ENCODE results near the gene NRF1.

The NRF1 gene

DNA sequence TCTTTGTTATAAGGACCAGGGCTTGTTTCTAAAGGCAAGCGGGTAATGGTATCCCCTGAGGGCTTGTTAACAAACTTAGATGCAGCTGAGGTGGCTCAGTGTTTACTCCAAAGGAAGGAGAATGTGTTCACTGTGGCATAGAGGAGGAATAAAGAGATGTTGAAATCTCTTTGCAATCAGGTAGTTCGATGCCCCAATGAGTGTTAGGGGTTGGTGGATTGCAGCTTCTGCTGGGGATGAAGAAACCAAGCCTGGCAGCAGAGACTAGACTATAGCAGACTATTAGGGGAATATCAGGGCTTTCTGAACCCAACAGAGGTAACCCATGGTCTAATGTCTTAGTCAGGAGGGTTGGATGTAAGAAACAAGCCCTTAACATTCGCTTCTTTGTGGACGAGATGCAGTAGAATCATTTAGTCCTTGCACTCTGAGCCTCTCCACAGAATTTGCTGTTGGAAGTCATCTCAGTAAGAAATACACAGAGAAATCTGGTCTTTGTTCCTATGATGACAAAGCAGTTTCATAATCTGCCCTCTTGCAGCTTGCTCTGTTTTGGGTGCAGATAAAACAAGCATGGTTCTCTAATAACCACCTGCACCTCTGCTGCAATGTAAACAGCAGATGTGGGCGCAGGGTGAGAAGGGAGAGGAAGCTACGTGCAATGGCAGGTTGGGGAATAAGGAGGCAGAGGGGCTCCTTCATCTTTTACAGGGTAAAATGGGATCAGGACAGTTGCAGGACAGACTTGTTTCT, 108.6 kb downstream of the NRF1 start:
- H3K4me3 ChIP-seq: no peak overlapping the region

DNA sequence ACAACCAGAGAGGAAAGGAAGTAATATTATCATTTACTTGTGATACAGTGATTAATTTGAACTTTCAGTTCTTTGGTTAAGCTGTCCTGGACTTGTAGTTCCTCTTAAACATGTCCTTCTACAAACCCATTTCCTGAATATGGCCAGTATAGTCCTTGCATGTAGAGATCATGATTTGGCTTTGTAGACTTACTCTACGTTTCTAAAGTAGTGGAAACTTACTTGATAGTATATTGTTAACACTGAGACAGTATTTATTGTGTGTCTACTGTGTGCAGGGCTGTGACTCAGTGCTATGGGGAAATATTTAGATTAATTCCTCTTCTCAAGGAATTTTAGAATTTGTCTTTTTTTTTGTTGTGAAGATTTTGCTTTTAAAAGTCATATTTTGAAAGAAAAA, 109.5 kb downstream of the NRF1 start:
- no peak overlapping the region for H3K4me3 ChIP-seq
- H3K27ac ChIP-seq: no peak overlapping the region

More for the DNA sequence above, 108.6 kb downstream of the NRF1 start:
- peak overlapping the region in 1 of 21 experiments; percentile 21 for H3K27ac ChIP-seq

DNA sequence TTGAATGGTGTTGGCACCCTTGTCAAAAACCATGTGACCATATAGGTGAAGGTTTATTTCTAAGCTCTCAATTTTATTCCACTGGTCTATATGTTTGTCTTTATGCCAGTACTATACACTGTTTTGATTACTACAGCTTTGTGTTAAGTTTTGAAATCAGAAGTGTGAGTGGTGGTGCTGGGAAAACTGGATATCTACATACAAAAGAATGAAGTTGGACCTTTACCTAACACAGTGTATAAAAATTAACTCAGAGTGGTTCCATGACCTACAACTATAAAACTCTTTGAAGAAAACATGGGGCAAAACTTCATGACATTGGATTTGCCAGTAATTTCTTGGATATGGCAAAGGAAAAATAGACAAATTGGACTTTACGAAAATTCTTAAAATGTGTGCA, 112.2 kb downstream of the NRF1 start:
- Histone ChIP-seq H3K4me3 (no peak overlapping the region), H3K27ac (no peak overlapping the region)

DNA sequence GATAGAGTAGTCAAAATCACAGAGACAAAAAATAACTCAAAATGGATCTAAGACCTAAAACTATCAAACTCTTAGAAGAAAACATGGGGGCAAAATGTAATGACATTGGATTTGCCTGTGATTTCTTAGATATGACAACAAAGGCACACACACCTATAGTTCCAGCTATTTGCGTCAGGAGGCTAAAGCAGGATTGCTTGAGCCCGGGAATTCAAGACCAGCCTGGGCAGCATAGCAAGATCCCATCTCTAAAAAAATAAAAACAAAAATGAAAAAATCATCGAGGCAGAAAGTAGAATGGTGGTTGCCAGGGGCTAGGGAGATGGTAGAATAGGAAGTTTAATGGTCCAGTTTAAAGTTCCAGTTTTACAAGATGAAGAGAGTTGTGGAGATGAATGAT, 113.3 kb downstream of the NRF1 start:
- Histone ChIP-seq H3K27ac (no peak overlapping the region), H3K4me3 (no peak overlapping the region)

DNA sequence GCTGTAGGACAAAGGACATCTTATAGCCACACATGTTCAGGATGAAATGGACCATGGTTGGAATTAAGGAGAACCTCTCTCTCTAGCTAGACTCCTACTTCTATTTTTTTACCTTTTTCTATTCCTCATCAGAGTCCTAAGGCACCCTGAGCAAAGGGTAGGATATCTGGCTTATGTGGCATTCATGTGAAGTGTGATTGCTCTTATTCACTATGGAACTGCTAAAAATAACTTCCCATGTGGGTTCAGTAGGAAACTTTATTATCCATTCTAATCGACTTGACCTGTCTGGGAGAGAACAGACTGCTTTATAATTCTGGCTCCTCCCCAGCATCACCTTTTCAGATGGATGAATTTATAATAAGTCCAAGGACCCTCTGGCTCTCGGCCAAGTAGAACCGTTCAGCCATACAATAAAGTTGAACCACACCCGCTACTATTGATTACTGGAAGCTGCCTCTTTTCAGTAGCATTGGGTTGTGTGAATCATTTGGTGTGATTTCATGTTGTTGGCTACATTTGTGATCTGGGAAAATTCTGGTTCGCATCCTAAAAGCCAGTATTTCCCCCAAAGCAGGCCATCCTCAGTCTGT, 117.5 kb downstream of the NRF1 start:
- no peak overlapping the region for H3K4me3 ChIP-seq
- no peak overlapping the region for H3K27ac ChIP-seq

DNA sequence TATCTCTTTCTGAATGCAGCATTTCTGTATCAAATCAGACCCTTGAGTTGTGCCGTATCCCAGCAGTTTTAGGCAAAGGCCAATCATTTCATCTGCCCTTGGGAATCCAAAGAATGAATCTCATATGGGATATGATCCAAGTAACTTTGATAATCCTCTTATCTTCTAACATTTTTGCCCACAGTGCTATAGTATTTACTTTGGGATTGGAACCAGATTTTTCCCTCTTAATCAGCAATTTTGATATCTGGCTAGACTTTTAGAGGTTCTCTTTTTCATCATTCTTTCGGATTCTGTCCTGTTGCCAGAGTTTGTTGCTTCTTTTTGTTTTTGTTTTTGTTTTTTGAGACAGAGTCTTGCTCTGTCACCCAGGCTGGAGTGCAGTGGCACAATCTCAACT, 118.0 kb downstream of the NRF1 start:
- Histone ChIP-seq H3K4me3 (no peak overlapping the region), H3K27ac (no peak overlapping the region)

DNA sequence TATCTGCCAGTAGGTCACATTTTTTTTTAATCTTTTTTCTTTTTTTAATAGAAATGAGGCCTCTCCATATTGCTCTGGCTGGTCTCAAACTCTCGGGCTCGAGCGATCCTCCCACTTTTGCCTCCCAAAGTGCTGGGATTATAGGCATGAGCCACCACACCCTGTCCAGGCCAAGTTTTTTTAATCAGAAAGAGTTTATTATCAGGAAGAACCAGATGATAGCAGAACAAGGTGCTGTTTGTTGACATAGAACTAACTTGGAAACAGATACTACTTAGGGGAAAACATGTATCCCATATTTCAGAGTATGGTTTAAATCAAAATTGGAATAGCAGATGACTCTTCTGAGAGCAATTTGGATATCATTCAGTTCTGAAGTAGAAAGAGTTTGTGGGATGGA, 118.6 kb downstream of the NRF1 start:
- Histone ChIP-seq H3K4me3 (no peak overlapping the region), H3K27ac (no peak overlapping the region)

DNA sequence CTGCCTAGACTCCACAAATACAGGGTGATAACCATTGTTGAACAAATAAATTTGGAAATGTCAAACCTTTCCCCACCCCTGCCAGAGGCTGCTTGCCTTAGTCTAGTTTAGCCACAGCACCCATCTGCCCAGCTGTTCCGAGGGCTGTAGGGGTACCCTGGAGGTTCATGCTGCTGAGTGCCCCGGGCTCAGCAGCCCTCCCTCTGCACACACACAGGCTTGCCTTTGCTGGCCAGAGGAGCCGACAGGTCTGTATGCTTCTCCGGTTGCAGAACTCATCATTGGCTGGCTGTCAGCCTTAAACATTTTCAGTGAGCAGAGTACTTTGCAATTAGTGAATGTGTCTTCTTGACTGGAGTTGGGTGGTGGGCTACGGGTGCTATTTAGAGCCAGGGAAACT, 122.9 kb downstream of the NRF1 start:
- no peak overlapping the region for H3K27ac ChIP-seq
- no peak overlapping the region for H3K4me3 ChIP-seq

DNA sequence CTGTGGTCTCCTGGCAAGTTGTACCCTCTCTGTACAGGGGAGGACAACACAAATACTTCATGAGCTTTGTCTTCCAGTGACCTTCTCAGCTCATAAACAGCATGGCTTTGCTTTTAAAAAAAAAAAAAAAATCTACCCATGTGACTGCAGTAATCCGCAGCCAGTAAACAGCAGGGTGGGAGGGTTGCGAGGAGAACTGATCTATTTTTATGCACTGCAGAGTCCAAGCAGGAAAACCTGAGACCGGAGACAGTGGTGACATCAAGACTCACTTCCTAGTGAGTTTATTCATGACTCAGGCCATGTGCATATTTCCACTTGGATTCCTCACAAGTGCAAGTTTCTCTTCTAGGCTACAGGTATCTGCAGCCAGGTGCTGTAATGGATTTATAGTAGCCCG, 127.9 kb downstream of the NRF1 start:
- no peak overlapping the region for H3K4me3 ChIP-seq
- no peak overlapping the region for H3K27ac ChIP-seq

DNA sequence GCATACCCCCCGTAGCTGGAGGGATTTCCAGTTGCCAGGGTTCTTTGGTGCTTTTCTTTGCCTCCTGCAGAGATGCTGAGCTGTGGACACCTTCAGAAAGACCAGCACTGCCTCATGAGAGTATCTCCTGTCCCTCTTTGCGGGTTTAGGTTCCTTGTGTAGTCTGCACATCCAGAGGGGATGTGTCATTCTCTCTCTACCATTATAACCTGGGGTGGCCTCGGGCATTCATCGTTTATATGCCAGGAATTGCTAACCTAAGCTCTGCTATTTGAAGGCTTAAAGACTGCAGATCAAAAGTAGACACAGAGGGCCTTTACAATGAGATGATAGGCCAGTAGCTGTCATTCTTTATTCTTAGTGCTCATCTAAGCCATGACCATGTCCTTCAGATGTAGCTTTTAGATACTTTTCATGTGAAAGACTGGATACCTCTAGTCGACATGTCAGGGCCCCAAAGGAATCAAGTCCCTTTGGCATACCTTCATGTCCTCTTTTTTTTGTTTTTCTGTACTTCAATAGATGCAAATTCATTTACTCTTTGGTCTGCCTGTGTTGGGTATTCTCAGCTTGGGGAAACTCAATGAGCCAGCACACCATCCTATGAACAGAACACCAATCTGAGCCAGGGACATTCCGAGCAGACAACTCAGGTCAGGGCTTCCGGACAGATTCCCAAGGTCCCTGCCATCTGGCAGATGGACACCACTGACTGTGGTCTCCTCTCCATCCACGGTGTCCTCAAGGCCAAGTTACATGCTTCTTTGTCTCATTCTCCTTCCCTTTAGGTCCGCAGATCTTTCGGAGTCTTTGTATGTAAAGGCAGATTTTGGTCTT, 129.3 kb downstream of the NRF1 start:
- Histone ChIP-seq H3K4me3 (no peak overlapping the region), H3K27ac (no peak overlapping the region)

DNA sequence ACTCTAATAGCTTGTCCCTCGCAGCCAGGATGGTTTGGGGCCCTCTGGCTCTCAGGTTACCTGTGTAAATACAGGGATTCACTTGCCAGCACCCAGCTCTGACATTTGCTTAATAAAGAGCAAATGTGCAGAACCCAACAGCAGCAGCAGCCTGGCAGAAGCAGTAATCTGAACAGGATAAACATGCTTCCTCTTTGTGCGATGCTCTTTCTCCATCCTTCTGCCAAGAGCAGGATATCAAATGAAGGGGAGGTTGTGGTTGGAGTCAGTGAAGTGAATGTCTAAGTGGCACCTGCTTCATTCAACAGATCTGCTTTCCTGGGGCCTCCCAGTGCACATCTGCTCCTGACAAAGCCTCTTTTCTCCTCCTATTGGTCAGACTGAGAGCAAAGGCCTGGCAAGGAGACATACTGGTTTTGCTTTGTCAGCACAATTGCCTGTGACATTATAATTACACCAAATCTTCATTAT, 130.3 kb downstream of the NRF1 start:
- H3K27ac ChIP-seq: no peak overlapping the region

DNA sequence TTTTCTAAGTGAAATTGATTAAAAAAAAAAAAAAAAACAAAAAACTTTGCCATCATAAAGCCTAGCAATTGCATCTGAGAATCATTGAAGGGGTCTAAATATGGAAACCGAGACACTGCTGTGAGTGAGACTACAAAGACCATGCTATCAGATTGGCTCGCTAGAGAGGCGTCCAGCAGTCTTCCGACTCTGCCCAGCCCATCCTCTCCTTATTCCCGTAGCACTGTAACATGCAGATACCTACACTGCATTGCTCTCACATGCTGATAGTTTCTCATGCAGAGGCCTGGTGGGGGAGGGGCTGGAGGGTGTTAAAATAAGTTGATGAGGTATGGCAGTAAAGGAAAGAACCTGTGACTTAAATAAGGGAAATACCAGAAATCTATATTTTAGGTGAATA, 130.7 kb downstream of the NRF1 start:
- Histone ChIP-seq H3K27ac (no peak overlapping the region), H3K4me3 (no peak overlapping the region)

More for the DNA sequence above, 130.3 kb downstream of the NRF1 start:
- H3K4me3 ChIP-seq: no peak overlapping the region

DNA sequence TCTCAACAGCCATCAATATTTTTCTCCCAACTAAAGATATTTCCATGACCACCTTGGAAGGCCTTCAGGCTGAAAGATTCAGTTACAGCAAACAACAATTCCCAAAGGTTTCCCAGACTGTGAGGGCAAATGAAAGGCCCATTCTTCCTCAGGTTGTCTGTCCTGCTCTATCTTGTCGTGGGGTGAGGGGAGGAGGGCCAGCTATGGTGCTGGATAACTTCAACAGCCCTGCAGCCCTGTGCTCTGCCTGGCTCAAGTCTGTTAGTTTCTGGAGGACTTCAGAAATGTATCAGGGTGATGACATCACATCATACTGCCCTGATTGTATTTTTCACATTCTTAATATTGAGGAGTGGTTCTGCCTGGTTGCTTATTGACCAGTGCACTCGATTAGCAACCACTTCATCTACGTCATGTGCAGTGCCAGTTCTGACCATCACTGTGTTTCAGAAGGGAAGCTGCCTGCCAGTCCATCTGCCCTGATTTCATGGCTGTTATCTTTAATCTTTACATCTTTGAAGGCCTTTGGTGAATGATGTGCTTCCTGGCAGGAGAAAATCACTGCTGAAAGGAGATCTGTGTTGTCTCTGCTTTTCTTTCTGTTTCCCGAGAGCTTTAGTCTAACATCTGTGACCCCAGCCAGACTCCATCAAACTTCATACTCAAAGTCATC, 135.5 kb downstream of the NRF1 start:
- H3K27ac ChIP-seq: no peak overlapping the region
- H3K4me3 ChIP-seq: no peak overlapping the region

DNA sequence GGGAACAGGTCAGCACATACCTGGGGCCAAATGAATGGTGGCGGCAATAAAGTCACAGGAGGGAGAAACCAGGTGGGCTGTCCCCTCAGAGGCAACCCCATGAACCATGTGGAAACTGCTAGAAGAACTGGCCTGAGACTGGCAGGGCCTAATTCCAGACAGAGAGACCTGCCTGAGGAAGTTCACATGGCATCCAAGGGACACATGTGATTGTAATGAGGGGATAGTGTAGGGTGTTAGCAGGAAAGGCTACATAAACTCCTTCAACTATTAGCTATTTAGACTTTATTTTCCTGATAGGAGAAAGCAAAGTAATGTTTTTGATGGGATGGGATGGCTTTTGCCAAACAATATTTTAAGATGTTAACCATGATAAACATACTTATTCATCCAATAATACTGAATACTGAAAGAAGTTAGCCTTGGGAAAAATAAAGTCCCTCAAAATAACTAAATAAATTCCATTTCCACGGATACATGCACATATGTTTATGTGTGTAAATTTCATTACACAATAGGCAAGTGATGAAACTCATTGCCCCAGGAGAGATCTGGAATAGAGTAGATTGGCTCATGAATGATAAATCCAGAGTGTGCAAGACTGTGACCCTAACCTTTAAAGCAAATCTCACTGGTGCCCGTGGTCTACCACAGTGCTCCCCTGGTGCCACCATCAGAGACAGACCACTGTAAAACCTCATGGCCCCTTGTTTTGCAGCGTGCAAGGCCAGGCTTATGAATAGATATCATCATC, 137.0 kb downstream of the NRF1 start:
- Histone ChIP-seq H3K27ac (no peak overlapping the region), H3K4me3 (no peak overlapping the region)

DNA sequence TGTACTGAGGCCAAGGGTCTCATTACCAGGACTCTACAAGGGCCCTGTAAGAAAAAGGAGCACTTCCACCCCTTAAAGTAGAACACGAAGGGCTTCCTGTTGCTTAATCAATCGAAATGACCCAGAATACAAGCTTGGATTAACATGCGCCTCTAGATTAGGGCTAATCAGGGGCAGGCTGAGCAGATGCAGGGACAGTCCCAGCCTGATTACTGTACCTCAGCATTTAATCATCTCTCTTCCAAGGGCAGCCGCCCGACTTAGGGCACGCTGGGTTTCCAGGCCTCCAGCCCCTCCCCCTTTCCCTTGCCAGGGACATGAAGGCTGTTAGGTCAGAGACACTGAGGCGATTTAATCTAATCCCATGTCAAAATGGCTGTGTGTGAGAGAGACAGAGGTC, 138.6 kb downstream of the NRF1 start:
- no peak overlapping the region for H3K27ac ChIP-seq
- H3K4me3 ChIP-seq: no peak overlapping the region

DNA sequence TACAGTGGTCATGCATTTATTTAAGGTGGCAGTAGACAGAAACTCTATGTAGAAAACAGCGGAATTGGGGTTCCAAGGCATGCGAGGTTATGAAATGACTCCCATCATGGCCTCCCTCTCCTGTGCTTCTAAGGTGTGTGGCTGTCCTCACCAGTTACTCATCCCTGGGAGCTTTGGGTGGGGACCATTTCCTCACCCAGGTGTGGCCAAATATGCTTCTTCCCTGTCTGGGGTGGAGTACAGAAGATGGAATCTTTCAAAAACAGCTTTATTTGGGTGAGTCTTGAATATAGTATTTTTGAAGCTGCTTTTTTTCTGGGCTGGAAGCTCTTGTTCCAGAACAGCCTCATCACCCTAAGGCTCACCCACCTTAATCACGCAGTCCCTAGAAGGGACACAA, 139.0 kb downstream of the NRF1 start:
- H3K4me3 ChIP-seq: no peak overlapping the region

DNA sequence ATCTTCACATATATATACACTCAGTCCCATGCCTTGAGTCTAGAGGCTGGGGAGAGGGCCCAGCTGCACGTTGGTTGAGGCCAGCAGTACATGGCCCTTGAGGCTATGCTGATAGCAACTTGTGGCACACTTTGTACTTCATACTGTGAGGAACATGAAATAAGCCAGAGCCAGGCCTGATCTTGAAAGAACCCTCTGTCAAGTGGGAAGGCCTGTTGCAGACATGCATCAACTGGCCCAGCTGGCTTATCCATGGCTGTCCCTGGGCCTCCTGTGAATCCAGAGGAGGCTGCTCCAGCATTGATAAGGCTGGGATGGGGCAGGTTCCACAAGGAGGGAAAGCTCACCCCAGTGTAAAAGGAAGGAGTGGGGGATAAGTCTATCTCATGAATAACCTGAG, 140.4 kb downstream of the NRF1 start:
- H3K27ac ChIP-seq: no peak overlapping the region

More for the DNA sequence above, 139.0 kb downstream of the NRF1 start:
- no peak overlapping the region for H3K27ac ChIP-seq

DNA sequence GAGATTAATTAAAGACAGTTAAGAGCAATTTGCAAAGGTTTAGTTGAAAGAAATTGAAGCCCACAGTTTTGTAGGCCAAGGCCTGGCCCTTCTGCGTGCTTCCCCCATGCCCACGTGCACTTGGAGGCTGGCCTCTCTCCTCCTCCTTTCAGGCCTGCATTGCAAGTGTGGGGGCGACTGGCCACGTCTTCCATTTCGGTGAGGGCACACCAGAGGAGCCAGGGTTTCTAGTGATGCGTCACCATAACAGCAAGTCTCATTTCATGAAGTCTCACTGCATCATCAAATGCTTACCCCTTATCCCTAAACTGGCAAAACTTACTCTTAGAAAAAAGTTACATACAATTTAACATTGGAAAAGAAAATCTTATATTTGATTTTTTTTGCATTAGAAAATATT, 141.2 kb downstream of the NRF1 start:
- Histone ChIP-seq H3K27ac (no peak overlapping the region), H3K4me3 (no peak overlapping the region)

More for the DNA sequence above, 140.4 kb downstream of the NRF1 start:
- H3K4me3 ChIP-seq: no peak overlapping the region

DNA sequence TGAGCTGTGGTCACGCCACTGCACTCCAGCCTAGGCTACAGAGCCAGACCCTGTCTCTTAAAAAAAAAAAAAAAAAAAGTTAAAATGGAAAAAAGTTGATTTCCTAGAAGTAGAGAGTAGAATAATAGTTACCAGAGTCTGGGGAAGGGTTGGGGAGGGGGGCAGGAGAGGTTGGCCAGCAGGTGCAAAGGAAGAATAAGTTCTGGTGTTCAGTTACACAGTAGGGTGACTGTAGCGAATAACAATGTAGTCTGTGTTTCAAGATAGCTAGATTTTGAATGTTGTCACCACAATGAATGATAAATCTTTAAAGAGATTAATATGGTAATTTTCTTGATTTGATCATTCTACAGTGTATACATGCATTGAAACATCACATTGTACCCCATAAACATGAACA, 142.9 kb downstream of the NRF1 start:
- Histone ChIP-seq H3K27ac (no peak overlapping the region), H3K4me3 (no peak overlapping the region)

DNA sequence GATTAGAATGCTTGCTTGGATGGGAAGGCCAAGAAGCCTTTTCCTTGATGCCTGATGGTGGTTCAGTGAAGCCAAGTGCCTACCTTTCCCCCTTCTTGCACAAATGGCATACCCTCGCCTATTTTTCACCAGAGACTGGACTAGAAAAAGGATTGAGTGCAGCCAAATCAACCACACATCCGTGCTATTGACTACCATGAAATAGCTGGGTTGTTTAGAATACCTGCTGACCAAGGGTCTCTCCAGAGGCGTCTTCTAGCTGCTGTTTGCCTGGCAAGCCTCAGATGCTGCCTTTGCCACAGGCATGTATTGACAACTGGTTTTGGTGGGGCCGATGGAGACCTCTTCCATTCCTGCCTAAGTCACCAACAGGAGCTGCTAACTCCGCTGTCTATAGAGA, 146.5 kb downstream of the NRF1 start:
- no peak overlapping the region for H3K4me3 ChIP-seq
- no peak overlapping the region for H3K27ac ChIP-seq

Measured in skin epidermis (tissue), 12 donors.